IMR-90 (cell line): Measurements from ENCODE around the gene DUSP22. TPM values are rescaled to one million over a fixed set of nuclear protein-coding genes. Genes with fewer than 3 reads are reported as not detected.

Source experiments
- ATAC-seq: fragments of 200-7000 bp; cut with Tn5 transposase; 2 replicates; pipeline ENCODE4 v1.9.1; 2020; ENCODE audit warnings: low read depth, mild to moderate bottlenecking, moderate library complexity
- BruUV-seq: library from RNA; stranded (reverse); fragments of 400-500 nt; replicated peaks from 2 replicates; lab custom pipeline; 2021; lab: Mats Ljungman, UMichigan
- CTCF ChIA-PET: fragments of 300-600 bp; formaldehyde crosslinking; extraction: SDS; loops from one replicate; lab custom pipeline; 2021; ENCODE audit warnings: antibody characterized with exemption; lab: Yijun Ruan, JAX
- POLR2A ChIA-PET: fragments of 300-600 bp; sonication (Branson Sonifier 250); formaldehyde crosslinking; loops from one replicate; lab custom pipeline; 2022; ENCODE audit warnings: antibody characterized with exemption; ENCODE audit not compliant: unreplicated experiment; lab: Charles Lee
- DNase-seq: peaks from one replicate; pipeline ENCODE4 v3.0.0; 2013
- H2AFZ ChIP-seq: replicated peaks from 2 replicates; pipeline ENCODE3; 2013; ENCODE audit warnings: low read length, mild to moderate bottlenecking; ENCODE audit not compliant: poor library complexity
- H2AK5ac ChIP-seq: 2 replicates; pipeline ENCODE4 v1.6.1; 2013; ENCODE audit warnings: low read depth, low read length, inconsistent platforms
- H2AK9ac ChIP-seq: replicated peaks from 2 replicates; pipeline ENCODE3; 2013; ENCODE audit warnings: mild to moderate bottlenecking, low read depth, low read length, moderate library complexity; ENCODE audit not compliant: poor library complexity
- H2BK120ac ChIP-seq: 2 replicates; pipeline ENCODE4 v1.6.1; 2013; ENCODE audit warnings: low read depth, low read length, inconsistent platforms
- H2BK15ac ChIP-seq: 3 replicates; pipeline ENCODE4 v1.6.1; 2013; ENCODE audit warnings: low read depth, low read length, inconsistent platforms
- H2BK20ac ChIP-seq: 2 replicates; pipeline ENCODE4 v1.6.1; 2013; ENCODE audit warnings: low read depth, mild to moderate bottlenecking, inconsistent platforms, low read length, moderate library complexity
- H2BK5ac ChIP-seq: 2 replicates; pipeline ENCODE4 v1.6.1; 2013; ENCODE audit warnings: mild to moderate bottlenecking, low read depth, low read length, inconsistent platforms; ENCODE audit not compliant: poor library complexity, severe bottlenecking
- H3K14ac ChIP-seq: replicated peaks from 2 replicates; pipeline ENCODE4 v1.6.1; 2013; ENCODE audit warnings: low read depth, low read length, inconsistent platforms
- H3K18ac ChIP-seq: 2 replicates; pipeline ENCODE4 v1.6.1; 2013; ENCODE audit warnings: low read depth, low read length, control low read depth
- H3K23ac ChIP-seq: 2 replicates; pipeline ENCODE4 v1.6.1; 2013; ENCODE audit warnings: low read depth, low read length, inconsistent platforms
- H3K27ac ChIP-seq: 2 replicates; pipeline ENCODE4 v1.5.1; 2013; ENCODE audit warnings: mild to moderate bottlenecking, control low read depth, low read length; ENCODE audit not compliant: insufficient read depth
- H3K27me3 ChIP-seq: 2 replicates; pipeline ENCODE4 v1.6.1; 2013; ENCODE audit warnings: low read length; ENCODE audit not compliant: control insufficient read depth, insufficient read depth
- H3K36me3 ChIP-seq: 2 replicates; pipeline ENCODE4 v1.6.1; 2013; ENCODE audit warnings: low read length, mixed read lengths; ENCODE audit not compliant: control insufficient read depth, insufficient read depth
- H3K4ac ChIP-seq: 2 replicates; pipeline ENCODE4 v1.6.1; 2013; ENCODE audit warnings: low read depth, low read length, inconsistent platforms
- H3K4me1 ChIP-seq: 2 replicates; pipeline ENCODE4 v1.6.1; 2013; ENCODE audit warnings: low read length, mixed read lengths; ENCODE audit not compliant: control insufficient read depth, insufficient read depth
- H3K4me2 ChIP-seq: 2 replicates; pipeline ENCODE4 v1.6.1; 2013; ENCODE audit warnings: low read depth, mild to moderate bottlenecking, control low read depth, low read length, moderate library complexity
- H3K4me3 ChIP-seq: 2 replicates; pipeline ENCODE4 v1.5.1; 2013; ENCODE audit warnings: low read depth, mild to moderate bottlenecking, control low read depth, low read length, moderate library complexity; ENCODE audit not compliant: insufficient read depth
- H3K56ac ChIP-seq: 2 replicates; pipeline ENCODE4 v1.6.1; 2013; ENCODE audit warnings: low read length, inconsistent platforms; ENCODE audit not compliant: insufficient read depth; ENCODE audit errors: extremely low read depth
- H3K79me1 ChIP-seq, 2 experiments: 2 replicates each; pipeline ENCODE4 v1.6.1; 2013; ENCODE audit warnings: low read length in 2 of 2, inconsistent platforms in 1 of 2, low read depth in 1 of 2
- H3K9ac ChIP-seq: 2 replicates; pipeline ENCODE4 v1.6.1; 2013; ENCODE audit warnings: low read depth, low read length, control low read depth
- H3K9me1 ChIP-seq: 2 replicates; pipeline ENCODE4 v1.6.1; 2013; ENCODE audit warnings: low read length, inconsistent platforms; ENCODE audit not compliant: insufficient read depth
- H3K9me3 ChIP-seq: 2 replicates; pipeline ENCODE4 v1.6.1; 2013; ENCODE audit warnings: low read length; ENCODE audit not compliant: control insufficient read depth, insufficient read depth
- H4K20me1 ChIP-seq: 2 replicates; pipeline ENCODE4 v1.6.1; 2013; ENCODE audit warnings: low read length, inconsistent platforms; ENCODE audit not compliant: insufficient read depth
- H4K5ac ChIP-seq: 2 replicates; pipeline ENCODE4 v1.6.1; 2013; ENCODE audit warnings: mild to moderate bottlenecking, low read depth, low read length, control low read depth
- H4K8ac ChIP-seq, 2 experiments: 2 replicates each; pipeline ENCODE4 v1.6.1; 2013; ENCODE audit warnings: low read depth in 2 of 2, low read length in 2 of 2, control low read depth in 1 of 2, inconsistent platforms in 1 of 2
- H4K91ac ChIP-seq: 2 replicates; pipeline ENCODE4 v1.6.1; 2013; ENCODE audit warnings: low read depth, low read length, inconsistent platforms; ENCODE audit not compliant: insufficient read depth
- BHLHE40 ChIP-seq: fragments of 150-350 bp; IDR thresholded peaks from 2 replicates; pipeline ENCODE4 v1.6.1; 2016; ENCODE audit warnings: mild to moderate bottlenecking, low read depth, low read length
- CHD1 ChIP-seq: IDR thresholded peaks from 2 replicates; pipeline ENCODE4 v1.6.1; 2012; ENCODE audit warnings: low read depth, low read length, improper control_type of control experiment
- FOS ChIP-seq: fragments of 150-350 bp; IDR thresholded peaks from 2 replicates; pipeline ENCODE4 v1.6.1; 2016; ENCODE audit warnings: low read depth, low read length
- MAZ ChIP-seq: IDR thresholded peaks from 2 replicates; pipeline ENCODE4 v1.6.1; 2012; ENCODE audit warnings: low read depth, mild to moderate bottlenecking, low read length, improper control_type of control experiment, moderate library complexity, borderline replicate concordance
- MXI1 ChIP-seq: IDR thresholded peaks from 2 replicates; pipeline ENCODE4 v1.6.1; 2012; ENCODE audit warnings: low read depth, mild to moderate bottlenecking, low read length, moderate library complexity, borderline replicate concordance
- RCOR1 ChIP-seq: IDR thresholded peaks from 2 replicates; pipeline ENCODE4 v1.6.1; 2012; ENCODE audit warnings: mild to moderate bottlenecking, low read length, improper control_type of control experiment; ENCODE audit not compliant: insufficient replicate concordance
- RFX5 ChIP-seq: IDR thresholded peaks from 2 replicates; pipeline ENCODE4 v1.8.0; 2012; ENCODE audit warnings: low read depth, mild to moderate bottlenecking, low read length, moderate library complexity
- SMC3 ChIP-seq: fragments of 150-350 bp; IDR thresholded peaks from 2 replicates; pipeline ENCODE4 v1.6.1; 2016; ENCODE audit warnings: low read depth, mild to moderate bottlenecking, antibody characterized with exemption, low read length, moderate library complexity
- WGBS, 2 experiments: methylation state at CpG; one replicate each; pipeline versions ENCODE4 v1.1.5 to v1.1.7; 2013; ENCODE audit warnings: missing lambda C conversion rate in 2 of 2; ENCODE audit not compliant: insufficient read length in 1 of 2; ENCODE audit errors: extremely low coverage in 2 of 2; 5-methylcytosine and 5-hydroxymethylcytosine counted together
- dilution Hi-C: fragments of 300-500 bp; cut with HindIII; formaldehyde crosslinking; loops from one replicate; pipeline ENCODE4 v1.14.3; 2018; ENCODE audit warnings: low sequenced_read_pairs; ENCODE audit not compliant: unreplicated experiment
- in situ Hi-C: fragments of 300-500 bp; cut with MboI; formaldehyde crosslinking; loops from 3 replicates; pipeline ENCODE4 v1.14.3; 2019; ENCODE audit warnings: low sequenced_read_pairs, inconsistent platforms, mixed read lengths
- intact Hi-C: fragments of 100-400 bp; cut with micrococcal nuclease; formaldehyde crosslinking; loops from 2 replicates; pipeline ENCODE4 v1.10.0; 2022
- polyA plus RNA-seq, 3 experiments: library from polyadenylated mRNA; depleted of rRNA; stranded (reverse); fragments of >200 nt; gene quantifications; 2 replicates each; pipeline ENCODE4 v1.2.3, GENCODE V29; 2012; ENCODE audit warnings: low replicate concordance in 1 of 3
- total RNA-seq: library from RNA; depleted of rRNA; stranded (reverse); fragments of >200 nt; gene quantifications from 2 replicates; pipeline ENCODE4 v1.2.3, GENCODE V29; 2012
- TF ChIP-seq, protein P1 (sequence below): fragments of 150-350 bp; IDR thresholded peaks from 2 replicates; pipeline ENCODE4 v1.6.1; 2017; ENCODE audit warnings: mild to moderate bottlenecking, antibody characterized with exemption, low read length, low read depth
- TF ChIP-seq, protein P2 (sequence below): fragments of 150-350 bp; IDR thresholded peaks from 2 replicates; pipeline ENCODE4 v1.6.1; 2016; ENCODE audit warnings: low read depth, mild to moderate bottlenecking, low read length, moderate library complexity, borderline replicate concordance

Gene DUSP22
- total and polyA plus RNA-seq, 2 of the 4 experiments (the other 2 are of a cell fraction): 7.1 to 8.2 TPM

DNA sequence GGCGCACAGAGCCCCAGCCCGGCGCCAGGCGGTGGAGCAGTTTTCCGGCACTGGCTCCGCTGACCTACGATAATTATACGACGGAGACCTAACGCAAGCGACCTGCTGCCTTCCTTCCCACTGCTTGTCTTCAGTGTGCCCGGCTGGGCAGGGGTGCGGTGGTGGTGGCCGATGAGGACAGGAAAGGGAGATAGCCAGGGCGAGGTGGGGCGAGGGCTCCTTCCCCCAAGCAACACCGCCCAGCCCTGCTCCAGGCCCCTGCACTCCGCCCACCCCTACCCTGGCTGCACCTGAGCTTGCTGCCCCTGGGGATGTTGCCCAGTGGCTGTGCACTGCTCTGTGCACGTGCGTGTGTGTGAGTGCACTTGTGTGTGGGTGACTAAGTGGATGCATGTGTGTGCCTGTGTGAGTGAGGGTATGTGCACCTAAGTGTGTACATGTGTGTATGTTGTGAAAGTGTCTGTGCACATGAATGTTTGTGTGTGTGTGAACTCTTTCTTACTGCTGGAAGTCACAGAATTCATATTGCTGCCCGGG is 56.6 kb downstream of the DUSP22 start:
- Histone ChIP-seq H3K9me1 (no peaks in the 10 kb centered on the region; the same call in 1 of the 2 replicates), H4K20me1 (no peaks in the 10 kb centered on the region; the same call in 1 of the 2 replicates), H3K9ac (no peak overlapping the region), H2BK5ac (no peak overlapping the region), H3K18ac (no peak overlapping the region), H4K91ac (no peak overlapping the region), H3K23ac (no peak overlapping the region), H3K56ac (no peak overlapping the region), H3K4me2 (no peak overlapping the region), H3K4me3 (no peak overlapping the region), H3K27me3 (no peaks in the 10 kb centered on the region), H4K5ac (no peak overlapping the region), H3K14ac (no peak overlapping the region), H3K27ac (no peak overlapping the region), H3K4me1 (no peaks in the 10 kb centered on the region), H2BK15ac (no peak overlapping the region), H3K79me1 (no peaks in the 10 kb centered on the region), H3K9me3 (peaks cover 5% of the 10 kb centered on the region; the same call in 1 of the 2 replicates), H3K4ac (no peak overlapping the region), H2BK120ac (no peak overlapping the region), H2AK9ac (no peak overlapping the region), H2AK5ac (no peak overlapping the region), H2AFZ (no peak overlapping the region), H2BK20ac (no peak overlapping the region), H3K36me3 (no peaks in the 10 kb centered on the region; the same call in 1 of the 2 replicates), H4K8ac (no peak overlapping the region)
- TF ChIP-seq BHLHE40 (no peak), MXI1 (no peak), CHD1 (no peak), MAZ (no peak), FOS (no peak), RCOR1 (no peak), SMC3 (no peak), RFX5 (no peak)
- TF ChIP-seq, protein P1, sequence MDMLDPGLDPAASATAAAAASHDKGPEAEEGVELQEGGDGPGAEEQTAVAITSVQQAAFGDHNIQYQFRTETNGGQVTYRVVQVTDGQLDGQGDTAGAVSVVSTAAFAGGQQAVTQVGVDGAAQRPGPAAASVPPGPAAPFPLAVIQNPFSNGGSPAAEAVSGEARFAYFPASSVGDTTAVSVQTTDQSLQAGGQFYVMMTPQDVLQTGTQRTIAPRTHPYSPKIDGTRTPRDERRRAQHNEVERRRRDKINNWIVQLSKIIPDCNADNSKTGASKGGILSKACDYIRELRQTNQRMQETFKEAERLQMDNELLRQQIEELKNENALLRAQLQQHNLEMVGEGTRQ: no peak
- TF ChIP-seq, protein P2, sequence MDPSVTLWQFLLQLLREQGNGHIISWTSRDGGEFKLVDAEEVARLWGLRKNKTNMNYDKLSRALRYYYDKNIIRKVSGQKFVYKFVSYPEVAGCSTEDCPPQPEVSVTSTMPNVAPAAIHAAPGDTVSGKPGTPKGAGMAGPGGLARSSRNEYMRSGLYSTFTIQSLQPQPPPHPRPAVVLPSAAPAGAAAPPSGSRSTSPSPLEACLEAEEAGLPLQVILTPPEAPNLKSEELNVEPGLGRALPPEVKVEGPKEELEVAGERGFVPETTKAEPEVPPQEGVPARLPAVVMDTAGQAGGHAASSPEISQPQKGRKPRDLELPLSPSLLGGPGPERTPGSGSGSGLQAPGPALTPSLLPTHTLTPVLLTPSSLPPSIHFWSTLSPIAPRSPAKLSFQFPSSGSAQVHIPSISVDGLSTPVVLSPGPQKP: no peak
- DNase-seq: no peak
- in situ Hi-C loops: no loop called here
- dilution Hi-C loops: no loop called here
- POLR2A ChIA-PET: no interaction called here
- 90% methylated on average over 15 of the region's 21 CpGs; no CpG with 5 or more reads in 1 of the 2 experiments for WGBS, 2 experiments
- no peak for ATAC-seq
- intact Hi-C loops: no loop called here
- CTCF ChIA-PET: no interaction called here
- BruUV-seq: no TSS peak
